Measurements from ENCODE around the gene ELMO1. TPM values are rescaled to one million over a fixed set of nuclear protein-coding genes. Genes with fewer than 3 reads are reported as not detected.

Gene ELMO1
- total and polyA plus RNA-seq, 2 experiments from 2014 or later: 6.5 to 24.9 TPM

DNA sequence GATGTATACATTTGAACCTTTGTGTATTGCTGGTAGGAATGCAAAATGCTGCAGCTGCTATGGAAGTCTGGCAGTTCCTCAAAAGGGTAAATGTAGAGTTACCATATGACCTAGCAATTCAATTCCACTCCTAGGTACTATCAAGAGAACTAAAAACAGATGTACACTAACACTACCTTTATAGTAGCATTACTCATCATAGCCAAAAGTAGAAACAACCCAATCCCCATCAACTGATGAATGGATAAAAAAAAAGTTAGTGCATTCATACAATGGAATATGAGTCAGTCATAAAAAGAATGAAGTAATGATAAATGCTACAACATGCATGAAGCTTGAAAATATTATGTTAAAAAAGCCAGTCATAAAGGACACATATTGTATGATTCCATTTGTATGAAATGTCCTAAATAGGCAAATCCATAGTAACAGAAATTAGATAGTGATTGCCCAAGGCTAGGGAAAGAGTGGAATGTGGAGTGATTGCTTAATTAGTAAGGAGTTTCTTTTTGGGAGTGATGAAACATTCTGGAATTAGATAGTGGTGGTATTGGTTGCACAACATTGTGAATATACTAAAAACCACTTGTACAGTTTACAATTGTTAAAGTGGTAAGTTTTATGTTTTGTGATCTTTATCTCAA is 628.0 kb downstream of the ELMO1 start:
- no peaks in the 10 kb centered on the region for H4K20me1 ChIP-seq (replicated peaks; ENCODE audit: insufficient read depth)
- no peaks in the 10 kb centered on the region for H3K36me3 Mint-ChIP-seq (ENCODE audit: low read depth)
- H3K4me2 ChIP-seq: no peak overlapping the region
- DNase-seq (ENCODE audit: low spot score) (no peak), ATAC-seq (no peak)
- H3K27ac ChIP-seq (ENCODE audit: low read depth): no peak overlapping the region
- no peak overlapping the region for H3K4me3 ChIP-seq
- no peaks in the 10 kb centered on the region for H3K27me3 ChIP-seq (ENCODE audit: insufficient read depth)
- no peaks in the 10 kb centered on the region for H3K27me3 Mint-ChIP-seq (ENCODE audit: insufficient read depth, low read depth, poor library complexity)
- no peaks in the 10 kb centered on the region for H3K4me1 ChIP-seq (ENCODE audit: insufficient read depth)
- peaks cover 2% of the 10 kb centered on the region; the same call in 1 of the 3 replicates for H3K4me1 Mint-ChIP-seq
- H3K4me3 Mint-ChIP-seq: no peak overlapping the region
- no peaks in the 10 kb centered on the region for H3K9me3 Mint-ChIP-seq
- no peaks in the 10 kb centered on the region for H3K79me2 ChIP-seq (replicated peaks; ENCODE audit: insufficient read depth)
- no peak overlapping the region for H3K27ac Mint-ChIP-seq
- no peaks in the 10 kb centered on the region for H3K9me2 ChIP-seq (ENCODE audit: insufficient read depth)
- no peak overlapping the region for H2AFZ ChIP-seq
- no peaks in the 10 kb centered on the region for H3K36me3 ChIP-seq (ENCODE audit: insufficient read depth)
- TF ChIP-seq JUNB (IDR thresholded peaks at IDR 0.05; ENCODE audit: unreplicated experiment) (no peak), NANOG (IDR thresholded peaks at IDR 0.05; ENCODE audit: borderline replicate concordance) (no peak)
- no peaks in the 10 kb centered on the region for H3F3A ChIP-seq (replicated peaks; ENCODE audit: low read depth)

DNA sequence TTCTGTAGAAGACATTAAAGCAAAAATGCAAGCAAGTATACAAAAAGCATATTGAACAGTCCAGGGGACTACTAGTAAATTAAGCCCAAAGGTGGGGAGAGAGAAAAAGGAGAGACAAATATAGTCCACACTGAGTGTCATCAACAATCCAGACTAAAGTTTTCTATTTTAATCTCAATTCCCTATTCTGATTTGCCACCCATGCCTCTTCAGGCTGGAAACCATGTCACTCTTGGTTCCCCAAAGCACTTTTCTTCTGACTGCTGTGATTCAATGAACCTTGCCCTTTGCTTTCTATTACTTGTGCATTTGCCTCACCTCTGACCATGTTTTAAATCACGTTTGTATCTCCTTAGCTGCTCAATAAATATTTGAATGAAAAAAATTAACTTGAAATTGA is 629.0 kb downstream of the ELMO1 start:
- Mint-ChIP-seq H3K36me3 (ENCODE audit: low read depth) (no peaks in the 10 kb centered on the region), H3K27ac (no peak overlapping the region), H3K4me3 (no peak overlapping the region), H3K4me1 (peaks cover 2% of the 10 kb centered on the region; the same call in 1 of the 3 replicates), H3K27me3 (ENCODE audit: insufficient read depth, low read depth, poor library complexity) (no peaks in the 10 kb centered on the region), H3K9me3 (no peaks in the 10 kb centered on the region)
- no peaks in the 10 kb centered on the region for H4K20me1 ChIP-seq (replicated peaks; ENCODE audit: insufficient read depth)
- H3K9me2 ChIP-seq (ENCODE audit: insufficient read depth): no peaks in the 10 kb centered on the region
- H3K27me3 ChIP-seq (ENCODE audit: insufficient read depth): no peaks in the 10 kb centered on the region
- no peaks in the 10 kb centered on the region for H3K36me3 ChIP-seq (ENCODE audit: insufficient read depth)
- H3K27ac ChIP-seq (ENCODE audit: low read depth): no peak overlapping the region
- H3K4me3 ChIP-seq: no peak overlapping the region
- no peaks in the 10 kb centered on the region for H3K4me1 ChIP-seq (ENCODE audit: insufficient read depth)
- no peak for ATAC-seq
- no peaks in the 10 kb centered on the region for H3F3A ChIP-seq (replicated peaks; ENCODE audit: low read depth)
- no peak for DNase-seq (ENCODE audit: low spot score)
- H3K79me2 ChIP-seq (replicated peaks; ENCODE audit: insufficient read depth): no peaks in the 10 kb centered on the region
- no peak overlapping the region for H2AFZ ChIP-seq
- H3K4me2 ChIP-seq: no peak overlapping the region
- TF ChIP-seq, protein P1, sequence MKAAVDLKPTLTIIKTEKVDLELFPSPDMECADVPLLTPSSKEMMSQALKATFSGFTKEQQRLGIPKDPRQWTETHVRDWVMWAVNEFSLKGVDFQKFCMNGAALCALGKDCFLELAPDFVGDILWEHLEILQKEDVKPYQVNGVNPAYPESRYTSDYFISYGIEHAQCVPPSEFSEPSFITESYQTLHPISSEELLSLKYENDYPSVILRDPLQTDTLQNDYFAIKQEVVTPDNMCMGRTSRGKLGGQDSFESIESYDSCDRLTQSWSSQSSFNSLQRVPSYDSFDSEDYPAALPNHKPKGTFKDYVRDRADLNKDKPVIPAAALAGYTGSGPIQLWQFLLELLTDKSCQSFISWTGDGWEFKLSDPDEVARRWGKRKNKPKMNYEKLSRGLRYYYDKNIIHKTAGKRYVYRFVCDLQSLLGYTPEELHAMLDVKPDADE (IDR thresholded peaks at IDR 0.05): no peak
- TF ChIP-seq ZNF462 (CRISPR knock-in tag; IDR thresholded peaks at IDR 0.05): no peak
- no peak for TF ChIP-seq EZH2phosphoT487 (IDR thresholded peaks at IDR 0.05; ENCODE audit: unreplicated experiment)
- TF ChIP-seq REST (IDR thresholded peaks at IDR 0.05; ENCODE audit: unreplicated experiment): no peak
- TF ChIP-seq NANOG (IDR thresholded peaks at IDR 0.05; ENCODE audit: borderline replicate concordance): no peak
- no peak for TF ChIP-seq STAT1 (IDR thresholded peaks at IDR 0.05; ENCODE audit: unreplicated experiment)
- no peak for TF ChIP-seq ZNF331 (CRISPR knock-in tag; IDR thresholded peaks at IDR 0.05; ENCODE audit: low read depth)
- no peak for TF ChIP-seq CREB1 (CRISPR knock-in tag; IDR thresholded peaks at IDR 0.05; ENCODE audit: low read depth)
- no peak for TF ChIP-seq EZH2 (IDR thresholded peaks at IDR 0.05; ENCODE audit: low read depth, unreplicated experiment)
- TF ChIP-seq ZNF114 (CRISPR knock-in tag; IDR thresholded peaks at IDR 0.05): no peak
- no peak for TF ChIP-seq POLR2AphosphoS5 (IDR thresholded peaks at IDR 0.05; ENCODE audit: low read depth)

Data from GM23338 (cell line).